HepG2 (cell line): ENCODE measurements around the gene MRPL30. TPM values are rescaled to one million over a fixed set of nuclear protein-coding genes. Genes with fewer than 3 reads are reported as not detected.

Experiments used
- ATAC-seq: fragments of 200-7000 bp; cut with Tn5 transposase; 3 replicates; pipeline ENCODE4 v1.9.1; 2020; ENCODE audit warnings: mild to moderate bottlenecking, moderate library complexity
- BruUV-seq: library from RNA; stranded (reverse); fragments of 400-500 nt; replicated peaks from 2 replicates; lab custom pipeline; 2021; lab: Mats Ljungman, UMichigan
- CTCF ChIA-PET: fragments of 300-600 bp; formaldehyde crosslinking; extraction: SDS; loops from one replicate; lab custom pipeline; 2021; ENCODE audit warnings: low total read pairs, inconsistent platforms, low intra/inter-chr PET ratio; lab: Yijun Ruan, JAX
- POLR2A ChIA-PET: fragments of 350-600 bp; sonication (Branson Sonifier 250); formaldehyde crosslinking; loops from one replicate; lab custom pipeline; 2020; ENCODE audit warnings: antibody characterized with exemption, inconsistent platforms; lab: Yijun Ruan, JAX
- DNase-seq: peaks from one replicate; pipeline ENCODE4 v3.0.0-alpha.2; 2015; ENCODE audit warnings: low spot score
- FAIRE-seq: peaks from 3 replicates; lab custom pipeline; 2011; peaks lifted over from hg19 to GRCh38; lab: Jason Lieb, UNC
- H2AFZ ChIP-seq: one replicate; pipeline ENCODE4 v1.6.1; 2011; ENCODE audit warnings: low read length, inconsistent platforms
- H3K27ac ChIP-seq: fragments of 300-600 bp; 3 replicates; pipeline ENCODE4 v1.8.0; 2011; ENCODE audit warnings: mixed run types, mild to moderate bottlenecking, mixed read lengths, low read length, inconsistent platforms; ENCODE audit not compliant: insufficient read depth; ENCODE audit errors: extremely low read length
- H3K27me3 ChIP-seq, 2 experiments: fragments of 200-600 bp in 1 of 2; 2 replicates in 1 of 2; 3 replicates in 1 of 2; pipeline versions ENCODE4 v1.6.0 to v1.8.0; 2011; ENCODE audit warnings: low read length in 2 of 2, mild to moderate bottlenecking in 2 of 2, moderate library complexity in 2 of 2, inconsistent platforms in 1 of 2; ENCODE audit not compliant: insufficient read depth in 2 of 2, control insufficient read depth in 1 of 2
- H3K36me3 ChIP-seq, 2 experiments: fragments of 200-600 bp in 1 of 2; replicated peaks in 1 of 2; 2 replicates in 1 of 2; 3 replicates in 1 of 2; pipeline versions ENCODE4 v1.5.1 to v1.8.0; 2011; ENCODE audit warnings: low read length in 2 of 2, inconsistent platforms in 1 of 2; ENCODE audit not compliant: insufficient read depth in 2 of 2, control insufficient read depth in 1 of 2
- H3K4me1 ChIP-seq: 2 replicates; pipeline ENCODE4 v1.5.1; 2012; ENCODE audit warnings: low read length, inconsistent platforms; ENCODE audit not compliant: insufficient read depth
- H3K4me2 ChIP-seq: 2 replicates; pipeline ENCODE4 v1.6.0; 2011; ENCODE audit warnings: low read depth, low read length, inconsistent platforms
- H3K4me3 ChIP-seq, 3 experiments: fragments of 200-600 bp in 1 of 3; sonication (generic), shearing (Covaris generic) in 1 of 3; replicated peaks in 1 of 3; 2 replicates each; pipeline ENCODE4 v1.5.1; 2011 to 2016; ENCODE audit warnings: low read length in 3 of 3, inconsistent platforms in 2 of 3, low read depth in 2 of 3, mild to moderate bottlenecking in 2 of 3, control low read depth in 1 of 3, mixed read lengths in 1 of 3; ENCODE audit not compliant: insufficient read depth in 1 of 3
- H3K79me2 ChIP-seq: one replicate; pipeline ENCODE4 v1.6.1; 2011; ENCODE audit warnings: low read length, inconsistent platforms; ENCODE audit not compliant: insufficient read depth
- H3K9ac ChIP-seq: 2 replicates; pipeline ENCODE4 v1.6.0; 2011; ENCODE audit warnings: mild to moderate bottlenecking, low read depth, low read length, inconsistent platforms; ENCODE audit not compliant: insufficient read depth
- H3K9me3 ChIP-seq: 2 replicates; pipeline ENCODE4 v1.5.1; 2012; ENCODE audit warnings: mild to moderate bottlenecking, low read length
- H4K20me1 ChIP-seq: 2 replicates; pipeline ENCODE4 v1.6.0; 2011; ENCODE audit warnings: inconsistent platforms, mild to moderate bottlenecking, low read length, moderate library complexity; ENCODE audit not compliant: insufficient read depth
- ARNT2 ChIP-seq: sonication (generic); formaldehyde crosslinking; IDR thresholded peaks from 2 replicates; pipeline ENCODE4 v1.8.0; 2022; ENCODE audit warnings: mild to moderate bottlenecking, low read depth, missing genetic modification reagents, moderate library complexity
- ATF6 ChIP-seq: sonication (generic); formaldehyde crosslinking; conservative IDR thresholded peaks from 2 replicates; pipeline ENCODE4 v1.4.0; 2020; ENCODE audit warnings: missing genetic modification reagents
- BATF2 ChIP-seq: sonication (generic); formaldehyde crosslinking; IDR thresholded peaks from 2 replicates; pipeline ENCODE4 v1.8.0; 2022; ENCODE audit warnings: mild to moderate bottlenecking, missing genetic modification reagents, moderate library complexity
- BCLAF1 ChIP-seq: fragments of 450-650 bp; IDR thresholded peaks from 2 replicates; pipeline ENCODE4 v1.6.1; 2017; ENCODE audit warnings: mild to moderate bottlenecking
- MXD1 ChIP-seq: sonication (generic); formaldehyde crosslinking; IDR thresholded peaks from 2 replicates; pipeline ENCODE4 v1.4.0; 2020; ENCODE audit warnings: mild to moderate bottlenecking, missing genetic modification reagents
- RAD21 ChIP-seq: fragments of 450-650 bp; formaldehyde crosslinking; IDR thresholded peaks from 2 replicates; pipeline ENCODE4 v1.5.0; 2020; ENCODE audit warnings: mild to moderate bottlenecking
- REXO4 ChIP-seq: sonication (generic); formaldehyde crosslinking; IDR thresholded peaks from 2 replicates; pipeline ENCODE4 v1.8.0; 2022; ENCODE audit warnings: missing genetic modification reagents, mild to moderate bottlenecking, borderline replicate concordance
- SNAPC5 ChIP-seq: sonication (generic); formaldehyde crosslinking; IDR thresholded peaks from 2 replicates; pipeline ENCODE4 v1.8.1; 2023; ENCODE audit warnings: mild to moderate bottlenecking, missing genetic modification reagents, borderline replicate concordance
- STAG1 ChIP-seq: sonication (generic); formaldehyde crosslinking; IDR thresholded peaks from 2 replicates; pipeline ENCODE4 v1.4.0; 2020; ENCODE audit warnings: missing genetic modification reagents
- ZBTB7A ChIP-seq: sonication (generic); formaldehyde crosslinking; IDR thresholded peaks from 2 replicates; pipeline ENCODE4 v1.8.0; 2022; ENCODE audit warnings: mild to moderate bottlenecking, missing genetic modification reagents
- ZMYM4 ChIP-seq: sonication (generic); formaldehyde crosslinking; IDR thresholded peaks from 2 replicates; pipeline ENCODE4 v1.8.1; 2023; ENCODE audit warnings: mild to moderate bottlenecking, missing genetic modification reagents
- ZNF441 ChIP-seq: sonication (generic); formaldehyde crosslinking; IDR thresholded peaks from 2 replicates; pipeline ENCODE4 v1.7.0; 2021; ENCODE audit warnings: missing genetic modification reagents, borderline replicate concordance
- ZNF496 ChIP-seq: sonication (generic); formaldehyde crosslinking; IDR thresholded peaks from 2 replicates; pipeline ENCODE4 v1.8.1; 2023; ENCODE audit warnings: mild to moderate bottlenecking, moderate library complexity, missing genetic modification reagents; ENCODE audit not compliant: insufficient replicate concordance
- ZNF629 ChIP-seq: sonication (generic); formaldehyde crosslinking; conservative IDR thresholded peaks from 2 replicates; pipeline ENCODE4 v1.5.0; 2020; ENCODE audit warnings: missing genetic modification reagents
- ZNF792 ChIP-seq: IDR thresholded peaks from 2 replicates; pipeline ENCODE4 v1.6.1; 2016
- ZNF883 ChIP-seq: sonication (generic); formaldehyde crosslinking; IDR thresholded peaks from 2 replicates; pipeline ENCODE4 v1.5.1; 2020; ENCODE audit warnings: mild to moderate bottlenecking, missing genetic modification reagents; ENCODE audit errors: not compliant biosample characterization
- WGBS: methylation state at CpG from one replicate; pipeline ENCODE4 v1.1.6; 2017; ENCODE audit warnings: low lambda C conversion rate; 5-methylcytosine and 5-hydroxymethylcytosine counted together
- in situ Hi-C: cut with HindIII; loops from 2 replicates; pipeline ENCODE4 v1.10.0; 2017; ENCODE audit warnings: low pct_unique_long_range_greater_than_20kb; ENCODE audit not compliant: extremely low pct_ligation_motif_present
- intact Hi-C: fragments of 100-400 bp; cut with micrococcal nuclease; formaldehyde crosslinking; loops from one replicate; pipeline ENCODE4 v1.10.0; 2022; ENCODE audit not compliant: unreplicated experiment
- polyA plus RNA-seq, 8 experiments: library from polyadenylated mRNA; depleted of rRNA in 3 of 8; stranded (reverse) in 7 of 8; unstranded in 1 of 8; fragments of >200 nt; fragmentation: Illumina TruSeq in 4 of 8; extraction: Trizol in 4 of 8; gene quantifications; 2 replicates each; pipeline versions ENCODE4 v1.2.1 to v1.2.3, GENCODE V29; 2011 to 2016; ENCODE audit warnings: low read depth in 4 of 8, missing spikeins in 1 of 8, mixed read lengths in 1 of 8; ENCODE audit not compliant: insufficient read depth in 1 of 8
- total RNA-seq, 5 experiments: library from RNA; depleted of rRNA; stranded (reverse); fragments of >200 nt; fragmentation: Illumina TruSeq; extraction: Trizol; gene quantifications; 2 replicates each; pipeline ENCODE4 v1.2.3, GENCODE V29; 2016; ENCODE audit warnings: low read depth in 1 of 5

MRPL30 gene
- total and polyA plus RNA-seq, 2 of the 13 experiments (the other 11 are each of a cell fraction or from before 2014, with no cell fraction given), result 30.2 to 75.3 TPM

GRCh38 chr2:99141110-99142108 is 39.6 kb upstream of the MRPL30 start, which contains the start of gene C2orf15:
Gene C2orf15 (plus strand): TSS chr2:99141707. CDS start chr2:99150559, 8,852 bp downstream.
- POLR2A ChIA-PET, result interaction anchor here (0.8 to 3.0 kb wide), 16 partner anchors 13 to 1477 kb away, joined by 3 to 140 read pairs (median 4); partner anchors contain the start of genes COA5, EIF5B, LIPT1 and MGAT4A
- CTCF ChIA-PET, result no interaction called here
- ATAC-seq (peak; percentile 93), DNase-seq (peak; percentile 94), FAIRE-seq (no peak)
- peak within 1 kb of the TSS; percentile 74 for H3K27ac ChIP-seq
- peaks cover 9% of the 10 kb centered on the region for H3K79me2 ChIP-seq
- 3% methylated on average over 62 of the region's 84 CpGs for WGBS
- intact Hi-C loops (loop anchor here (1.0 to 5.0 kb wide), 4 partner anchors 13 to 351 kb away; partner anchors contain the start of genes EIF5B, LIPT1, REV1 and TSGA10), in situ Hi-C loops (no loop called here)
- peak within 1 kb of the TSS; percentile 75 to 92 (median 85) for H3K4me3 ChIP-seq
- H3K27me3 ChIP-seq, result no peaks in the 10 kb centered on the region
- peak within 1 kb of the TSS; percentile 95 for H3K4me2 ChIP-seq
- H3K4me1 ChIP-seq, result peaks cover 28% of the 10 kb centered on the region
- H3K9me3 ChIP-seq, result no peaks in the 10 kb centered on the region
- peak within 1 kb of the TSS; percentile 89 for H2AFZ ChIP-seq
- H3K36me3 ChIP-seq, result no peaks in the 10 kb centered on the region
- peak within 1 kb of the TSS; percentile 76 for H3K9ac ChIP-seq
- H4K20me1 ChIP-seq, result no peaks in the 10 kb centered on the region
- no TSS peak for BruUV-seq
- TF ChIP-seq ZNF792 (CRISPR knock-in tag) (peak; percentile 13; the same call in 1 of the 2 replicates), ATF6 (CRISPR knock-in tag) (0 out of 2 replicates have a peak, but pooled peaks have one; percentile 19), ZNF629 (CRISPR knock-in tag) (no peak), ARNT2 (CRISPR knock-in tag) (peak; percentile 85), ZNF496 (CRISPR knock-in tag) (no peak), ZNF441 (CRISPR knock-in tag) (peak; percentile 100), ZNF883 (CRISPR knock-in tag) (peak; percentile 81), STAG1 (no peak; the same call in 1 of the 2 replicates), REXO4 (CRISPR knock-in tag) (no peak), BATF2 (CRISPR knock-in tag) (no peak), RAD21 (CRISPR knock-in tag) (no peak), ZMYM4 (CRISPR knock-in tag) (peak; percentile 94), MXD1 (CRISPR knock-in tag) (peak; percentile 83), BCLAF1 (no peak), SNAPC5 (CRISPR knock-in tag) (no peak), ZBTB7A (CRISPR knock-in tag) (peak; percentile 81)
